Type B pancreatic cell (in vitro differentiated cells): ENCODE results near the gene CD4. TPM values are rescaled to one million over a fixed set of nuclear protein-coding genes. Genes with fewer than 3 reads are reported as not detected.
"Not testable (repeated sequence)": the region's sequence is repeated elsewhere in the genome, so short reads cannot be mapped to it uniquely, and the experiment has no call there.

Experiments used
- DNase-seq: peaks from one replicate; pipeline ENCODE4 v3.0.0; 2021; ENCODE audit warnings: mixed read lengths; ENCODE audit not compliant: unreplicated experiment; ENCODE audit errors: extremely low spot score
- H3K27ac Mint-ChIP-seq: 2 replicates; pipeline ENCODE4 v1.8.0; 2021; ENCODE audit warnings: mild to moderate bottlenecking, mixed read lengths
- H3K27me3 Mint-ChIP-seq: 2 replicates; pipeline ENCODE4 v1.8.0; 2021; ENCODE audit warnings: mixed read lengths
- H3K36me3 Mint-ChIP-seq: 2 replicates; pipeline ENCODE4 v1.8.0; 2021; ENCODE audit warnings: mixed read lengths
- H3K4me1 Mint-ChIP-seq: one replicate; pipeline ENCODE4 v1.8.0; 2021; ENCODE audit warnings: mixed read lengths; ENCODE audit not compliant: unreplicated experiment
- H3K4me3 Mint-ChIP-seq: 2 replicates; pipeline ENCODE4 v1.8.0; 2021; ENCODE audit warnings: mild to moderate bottlenecking, mixed read lengths
- H3K9me3 Mint-ChIP-seq: 2 replicates; pipeline ENCODE4 v1.8.0; 2021; ENCODE audit warnings: mixed read lengths
- CTCF ChIP-seq: fragments of 200-600 bp; sonication (generic); conservative IDR thresholded peaks from 2 replicates; pipeline ENCODE4 v1.5.0; 2021; ENCODE audit warnings: antibody characterized with exemption, mild to moderate bottlenecking
- total RNA-seq: library from RNA; stranded (reverse); gene quantifications from 2 replicates; pipeline ENCODE4 v1.2.1, GENCODE V29; 2021; ENCODE audit warnings: low replicate concordance

Gene CD4
- total RNA-seq, 1 donor from 2014 or later = 0.65 TPM

DNA sequence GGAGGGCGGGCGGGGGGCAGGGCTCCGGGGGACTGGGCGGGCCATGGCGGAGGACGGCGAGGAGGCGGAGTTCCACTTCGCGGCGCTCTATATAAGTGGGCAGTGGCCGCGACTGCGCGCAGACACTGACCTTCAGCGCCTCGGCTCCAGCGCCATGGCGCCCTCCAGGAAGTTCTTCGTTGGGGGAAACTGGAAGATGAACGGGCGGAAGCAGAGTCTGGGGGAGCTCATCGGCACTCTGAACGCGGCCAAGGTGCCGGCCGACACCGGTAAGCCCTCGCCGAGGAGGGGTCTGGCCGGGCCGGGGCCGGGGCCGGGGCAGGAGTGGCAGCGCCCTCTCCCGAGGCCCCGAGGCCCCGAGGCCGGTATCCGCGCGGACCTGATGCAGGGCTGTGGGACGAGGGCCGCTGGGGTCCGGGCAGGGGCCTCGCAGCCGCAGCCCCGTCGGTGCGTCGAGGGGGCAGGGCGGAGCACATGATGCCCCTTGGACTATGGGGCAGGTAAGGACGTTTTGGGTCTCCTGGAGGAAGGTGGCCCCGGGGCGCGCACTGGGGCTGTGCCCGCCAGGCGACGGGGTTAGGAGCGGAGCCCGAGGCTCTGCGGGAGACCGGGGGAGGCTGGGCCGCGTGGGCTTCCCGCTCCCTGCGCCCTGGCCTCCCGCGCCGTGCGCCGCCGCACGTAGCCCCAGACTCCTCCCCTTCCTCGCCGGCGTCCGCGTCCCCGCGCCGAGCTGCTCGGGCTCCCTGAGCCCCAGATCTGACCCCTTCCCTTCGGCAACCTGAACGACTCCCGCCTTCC lies 78.3 kb downstream of the CD4 start, which contains the start of gene TPI1:
Gene TPI1, plus strand, starts transcription at position 119 of the 798 bp plus-strand sequence. Its CDS starts 36 bp downstream, at position 155.
- Mint-ChIP-seq H3K27ac (peak within 1 kb of the TSS; percentile 96), H3K4me1 (peaks cover 27% of the 10 kb centered on the region), H3K4me3 (peak within 1 kb of the TSS; percentile 97), H3K36me3 (peaks cover 40% of the 10 kb centered on the region), H3K9me3 (no peaks in the 10 kb centered on the region), H3K27me3 (no peaks in the 10 kb centered on the region)
- TF ChIP-seq CTCF = no peak
- DNase-seq = peak; percentile 85

GRCh38 chr12:6868211-6869048 lies 79.1 kb downstream of the CD4 start:
- no peak for TF ChIP-seq CTCF
- peaks cover 27% of the 10 kb centered on the region for H3K4me1 Mint-ChIP-seq
- H3K4me3 Mint-ChIP-seq = peak overlapping the region; percentile 97
- DNase-seq = no peak
- H3K27me3 Mint-ChIP-seq = no peaks in the 10 kb centered on the region
- peaks cover 37% of the 10 kb centered on the region for H3K36me3 Mint-ChIP-seq
- peak overlapping the region; percentile 94 for H3K27ac Mint-ChIP-seq
- no peaks in the 10 kb centered on the region for H3K9me3 Mint-ChIP-seq

GRCh38 chr12:6869049-6870021 lies 80.0 kb downstream of the CD4 start:
- Mint-ChIP-seq H3K27ac (peak overlapping the region; percentile 94), H3K9me3 (no peaks in the 10 kb centered on the region), H3K4me3 (peak overlapping the region; percentile 97), H3K36me3 (peaks cover 36% of the 10 kb centered on the region), H3K4me1 (peaks cover 31% of the 10 kb centered on the region), H3K27me3 (no peaks in the 10 kb centered on the region)
- peak; percentile 90 for DNase-seq
- TF ChIP-seq CTCF = peak; percentile 95

GRCh38 chr12:6870304-6870703 lies 81.0 kb downstream of the CD4 start:
- not testable (repeated sequence) for H3K27me3 Mint-ChIP-seq, H3K9me3 Mint-ChIP-seq, DNase-seq
- Mint-ChIP-seq H3K4me3 (peak overlapping the region; percentile 89), H3K4me1 (peaks cover 31% of the 10 kb centered on the region), H3K27ac (peak overlapping the region; percentile 89), H3K36me3 (peaks cover 27% of the 10 kb centered on the region)

Other genes starting within 250 kb of the CD4 start
- 9.1 and 17.5 TPM in 2 replicates for gene IFFO1, start 233.5 kb upstream of the CD4 start, total RNA-seq
- gene NOP2, start 221.2 kb upstream of the CD4 start, total RNA-seq = 60.9 and 106 TPM in 2 replicates
- 270 and 289 TPM in 2 replicates for gene CHD4, start 182.1 kb upstream of the CD4 start, total RNA-seq
- 2.7 and 19.9 TPM in 2 replicates for gene LPAR5, start 153.6 kb upstream of the CD4 start, total RNA-seq
- gene ACRBP, start 142.1 kb upstream of the CD4 start, total RNA-seq = 3.9 and 7.1 TPM in 2 replicates
- 58.1 and 102 TPM in 2 replicates for gene ING4, start 126.4 kb upstream of the CD4 start, total RNA-seq
- 78.3 and 127 TPM in 2 replicates for gene ZNF384, start 100.2 kb upstream of the CD4 start, total RNA-seq
- 0.95 and 3.9 TPM in 2 replicates for gene PIANP, start 88.7 kb upstream of the CD4 start, total RNA-seq
- gene COPS7A, start 65.5 kb upstream of the CD4 start, total RNA-seq = 35.4 and 94.5 TPM in 2 replicates
- 187 and 371 TPM in 2 replicates for gene MLF2, start 36.4 kb upstream of the CD4 start, total RNA-seq
- 191 and 395 TPM in 2 replicates for gene PTMS, start 23.2 kb upstream of the CD4 start, total RNA-seq
- gene LAG3, start 17.0 kb upstream of the CD4 start, total RNA-seq = 0.52 and 2.6 TPM in 2 replicates
- gene GPR162, start 32.3 kb downstream of the CD4 start, total RNA-seq = 5.4 and 17.8 TPM in 2 replicates
- gene P3H3, start 38.9 kb downstream of the CD4 start, total RNA-seq = 40.7 and 66.0 TPM in 2 replicates
- gene GNB3, start 51.4 kb downstream of the CD4 start, total RNA-seq = 6.3 and 25.2 TPM in 2 replicates
- 31.7 and 33.5 TPM in 2 replicates for gene CDCA3, start 61.8 kb downstream of the CD4 start, total RNA-seq
- gene USP5, start 62.6 kb downstream of the CD4 start, total RNA-seq = 121 and 198 TPM in 2 replicates
- 565 and 954 TPM in 2 replicates for gene TPI1, start 78.0 kb downstream of the CD4 start, total RNA-seq
- 6.5 and 13.9 TPM in 2 replicates for gene SPSB2, start 83.8 kb downstream of the CD4 start, total RNA-seq
- 10.1 and 20.0 TPM in 2 replicates for gene LRRC23, start 115.3 kb downstream of the CD4 start, total RNA-seq
- gene ENO2, start 125.1 kb downstream of the CD4 start, total RNA-seq = 32.2 and 33.1 TPM in 2 replicates
- 131 and 139 TPM in 2 replicates for gene ATN1, start 138.4 kb downstream of the CD4 start, total RNA-seq
- gene RNU7-1, start 154.3 kb downstream of the CD4 start, total RNA-seq = not detected in 2 replicates
- 220 and 275 TPM in 2 replicates for gene C12orf57, start 154.5 kb downstream of the CD4 start, total RNA-seq
- 15.6 and 61.0 TPM in 2 replicates for gene PTPN6, start 161.8 kb downstream of the CD4 start, total RNA-seq
- gene PHB2, start 181.1 kb downstream of the CD4 start, total RNA-seq = 252 and 377 TPM in 2 replicates
- 46.5 and 108 TPM in 2 replicates for gene EMG1, start 181.4 kb downstream of the CD4 start, total RNA-seq
- gene LPCAT3, start 228.9 kb downstream of the CD4 start, total RNA-seq = 34.4 and 79.0 TPM in 2 replicates